ENCODE measurements around the gene PTCRA. TPM values are rescaled to one million over a fixed set of nuclear protein-coding genes. Genes with fewer than 3 reads are reported as not detected.
A peak's percentile ranks its signal among the peaks of the same experiment; 100 is the strongest.

The PTCRA gene
- total RNA-seq, 1 experiment from 2014 or later, result not detected

GRCh38 chr6:42963855-42964605 is 48.2 kb downstream of the PTCRA start:
- peak; percentile 48 for ATAC-seq
- peaks cover 6% of the 10 kb centered on the region; the same call in 1 of the 2 replicates for H3K36me3 ChIP-seq (ENCODE audit: control insufficient read depth, insufficient read depth, low read length)
- no peak overlapping the region for H3K4me3 ChIP-seq (ENCODE audit: low read depth in 2 of 2, low read length in 2 of 2)
- POLR2A ChIA-PET, result interaction anchor here (0.5 kb wide), 1 partner anchor 11 kb away, joined by 3 read pairs; no protein-coding TSS in a partner anchor
- no peaks in the 10 kb centered on the region for H3K9me3 ChIP-seq (ENCODE audit: control insufficient read depth, insufficient read depth, low read depth, low read length)
- BruUV-seq (replicated peaks), result TSS peak; percentile 50
- CTCF ChIA-PET, result interaction anchor here (0.6 kb wide), 2 partner anchors 34 to 47 kb away, joined by 3 to 4 read pairs; partner anchors contain the start of gene CNPY3
- DNase-seq (ENCODE audit: low read depth, low spot score), result no peak
- H3K27me3 ChIP-seq (ENCODE audit: control insufficient read depth, insufficient read depth, low read length), result no peaks in the 10 kb centered on the region
- H3K4me1 ChIP-seq (ENCODE audit: control insufficient read depth, insufficient read depth, low read length), result peaks cover 7% of the 10 kb centered on the region
- no peak overlapping the region for H3K27ac ChIP-seq (ENCODE audit: low read length)
- no peak for TF ChIP-seq TCF7L2 (IDR thresholded peaks at IDR 0.05; ENCODE audit: low read depth, low read length)
- TF ChIP-seq POLR2AphosphoS5 (IDR thresholded peaks at IDR 0.05; ENCODE audit: low read depth, low read length), result no peak
- no peak for TF ChIP-seq SIN3A (IDR thresholded peaks at IDR 0.05; ENCODE audit: borderline replicate concordance, insufficient read depth, low read depth, low read length)
- TF ChIP-seq, protein P1, sequence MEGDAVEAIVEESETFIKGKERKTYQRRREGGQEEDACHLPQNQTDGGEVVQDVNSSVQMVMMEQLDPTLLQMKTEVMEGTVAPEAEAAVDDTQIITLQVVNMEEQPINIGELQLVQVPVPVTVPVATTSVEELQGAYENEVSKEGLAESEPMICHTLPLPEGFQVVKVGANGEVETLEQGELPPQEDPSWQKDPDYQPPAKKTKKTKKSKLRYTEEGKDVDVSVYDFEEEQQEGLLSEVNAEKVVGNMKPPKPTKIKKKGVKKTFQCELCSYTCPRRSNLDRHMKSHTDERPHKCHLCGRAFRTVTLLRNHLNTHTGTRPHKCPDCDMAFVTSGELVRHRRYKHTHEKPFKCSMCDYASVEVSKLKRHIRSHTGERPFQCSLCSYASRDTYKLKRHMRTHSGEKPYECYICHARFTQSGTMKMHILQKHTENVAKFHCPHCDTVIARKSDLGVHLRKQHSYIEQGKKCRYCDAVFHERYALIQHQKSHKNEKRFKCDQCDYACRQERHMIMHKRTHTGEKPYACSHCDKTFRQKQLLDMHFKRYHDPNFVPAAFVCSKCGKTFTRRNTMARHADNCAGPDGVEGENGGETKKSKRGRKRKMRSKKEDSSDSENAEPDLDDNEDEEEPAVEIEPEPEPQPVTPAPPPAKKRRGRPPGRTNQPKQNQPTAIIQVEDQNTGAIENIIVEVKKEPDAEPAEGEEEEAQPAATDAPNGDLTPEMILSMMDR (IDR thresholded peaks at IDR 0.05), result no peak; the same call in 1 of the 2 replicates
- TF ChIP-seq, protein P2, sequence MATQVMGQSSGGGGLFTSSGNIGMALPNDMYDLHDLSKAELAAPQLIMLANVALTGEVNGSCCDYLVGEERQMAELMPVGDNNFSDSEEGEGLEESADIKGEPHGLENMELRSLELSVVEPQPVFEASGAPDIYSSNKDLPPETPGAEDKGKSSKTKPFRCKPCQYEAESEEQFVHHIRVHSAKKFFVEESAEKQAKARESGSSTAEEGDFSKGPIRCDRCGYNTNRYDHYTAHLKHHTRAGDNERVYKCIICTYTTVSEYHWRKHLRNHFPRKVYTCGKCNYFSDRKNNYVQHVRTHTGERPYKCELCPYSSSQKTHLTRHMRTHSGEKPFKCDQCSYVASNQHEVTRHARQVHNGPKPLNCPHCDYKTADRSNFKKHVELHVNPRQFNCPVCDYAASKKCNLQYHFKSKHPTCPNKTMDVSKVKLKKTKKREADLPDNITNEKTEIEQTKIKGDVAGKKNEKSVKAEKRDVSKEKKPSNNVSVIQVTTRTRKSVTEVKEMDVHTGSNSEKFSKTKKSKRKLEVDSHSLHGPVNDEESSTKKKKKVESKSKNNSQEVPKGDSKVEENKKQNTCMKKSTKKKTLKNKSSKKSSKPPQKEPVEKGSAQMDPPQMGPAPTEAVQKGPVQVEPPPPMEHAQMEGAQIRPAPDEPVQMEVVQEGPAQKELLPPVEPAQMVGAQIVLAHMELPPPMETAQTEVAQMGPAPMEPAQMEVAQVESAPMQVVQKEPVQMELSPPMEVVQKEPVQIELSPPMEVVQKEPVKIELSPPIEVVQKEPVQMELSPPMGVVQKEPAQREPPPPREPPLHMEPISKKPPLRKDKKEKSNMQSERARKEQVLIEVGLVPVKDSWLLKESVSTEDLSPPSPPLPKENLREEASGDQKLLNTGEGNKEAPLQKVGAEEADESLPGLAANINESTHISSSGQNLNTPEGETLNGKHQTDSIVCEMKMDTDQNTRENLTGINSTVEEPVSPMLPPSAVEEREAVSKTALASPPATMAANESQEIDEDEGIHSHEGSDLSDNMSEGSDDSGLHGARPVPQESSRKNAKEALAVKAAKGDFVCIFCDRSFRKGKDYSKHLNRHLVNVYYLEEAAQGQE (IDR thresholded peaks at IDR 0.05; ENCODE audit: insufficient read depth in 1 of 2, low read depth in 2 of 2, low read length in 1 of 2), result no peak
- intact Hi-C loops (cut with micrococcal nuclease; ENCODE audit: unreplicated experiment), result loop anchor here (10.0 kb wide), 1 partner anchor 59 kb away; no protein-coding TSS in a partner anchor
- in situ Hi-C loops (cut with HindIII; ENCODE audit: low pct_unique_long_range_greater_than_20kb, low sequenced_read_pairs), result no loop called here

DNA sequence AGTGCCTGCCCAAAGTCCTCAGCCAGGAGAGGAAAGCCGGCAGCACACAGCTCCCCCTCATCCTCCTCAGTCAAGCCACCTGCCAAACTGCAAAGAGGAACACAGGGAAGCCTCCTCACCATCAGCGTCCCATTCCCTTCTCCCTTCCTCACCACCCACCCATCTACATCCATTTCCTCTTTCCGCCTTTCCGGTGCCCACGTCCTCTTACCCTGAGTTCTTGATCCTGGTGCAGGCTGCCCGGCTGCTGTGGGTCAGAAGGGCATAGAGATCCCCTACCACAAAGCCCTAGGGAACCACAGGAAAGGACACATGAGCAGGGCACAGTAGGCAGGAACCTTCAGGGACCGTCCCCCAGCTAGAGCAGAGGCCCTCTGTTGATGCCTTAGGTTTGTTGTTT is 50.7 kb downstream of the PTCRA start:
- no peaks in the 10 kb centered on the region for H3K9me3 ChIP-seq (ENCODE audit: control insufficient read depth, insufficient read depth, low read depth, low read length)
- no peak for ATAC-seq
- intact Hi-C loops (cut with micrococcal nuclease; ENCODE audit: unreplicated experiment) (loop anchor here (10.0 kb wide), 1 partner anchor 62 kb away; no protein-coding TSS in a partner anchor), in situ Hi-C loops (cut with HindIII; ENCODE audit: low pct_unique_long_range_greater_than_20kb, low sequenced_read_pairs) (no loop called here)
- H3K36me3 ChIP-seq (ENCODE audit: control insufficient read depth, insufficient read depth, low read length), result peaks cover 6% of the 10 kb centered on the region; the same call in 1 of the 2 replicates
- peaks cover 6% of the 10 kb centered on the region for H3K4me1 ChIP-seq (ENCODE audit: control insufficient read depth, insufficient read depth, low read length)
- no peak overlapping the region for H3K27ac ChIP-seq (ENCODE audit: low read length)
- no peaks in the 10 kb centered on the region for H3K27me3 ChIP-seq (ENCODE audit: control insufficient read depth, insufficient read depth, low read length)
- no peak for TF ChIP-seq POLR2AphosphoS5 (IDR thresholded peaks at IDR 0.05; ENCODE audit: low read depth, low read length)
- TF ChIP-seq, protein P1 (IDR thresholded peaks at IDR 0.05), result no peak
- TF ChIP-seq SIN3A (IDR thresholded peaks at IDR 0.05; ENCODE audit: borderline replicate concordance, insufficient read depth, low read depth, low read length), result no peak
- no peak overlapping the region for H3K4me3 ChIP-seq (ENCODE audit: low read depth in 2 of 2, low read length in 2 of 2)
- ChIA-PET CTCF (no interaction called here), POLR2A (interaction anchor here (0.7 kb wide), 1 partner anchor 16 kb away, joined by 6 read pairs; no protein-coding TSS in a partner anchor)
- no TSS peak for BruUV-seq (replicated peaks)
- no peak for DNase-seq (ENCODE audit: low read depth, low spot score)
